Kidney (tissue), 14 donors: ENCODE measurements around the gene DNAH2. TPM values are rescaled to one million over a fixed set of nuclear protein-coding genes. Genes with fewer than 3 reads are reported as not detected.

Experiments used
- DNase-seq, 5 donors: peaks; one replicate each; pipeline ENCODE4 v3.0.0-alpha.2; 2013 to 2020
- FAIRE-seq: peaks from 2 replicates; lab custom pipeline; 2012; peaks lifted over from hg19 to GRCh38; lab: Jason Lieb, UNC
- H3K27ac ChIP-seq, 2 donors: one replicate each; pipeline ENCODE4 v1.7.0; 2013; ENCODE audit warnings: low read depth in 2 of 2, low read length in 2 of 2, inconsistent platforms in 1 of 2
- H3K27me3 ChIP-seq: one replicate; pipeline ENCODE4 v1.7.1; 2013; ENCODE audit warnings: low read length, inconsistent platforms; ENCODE audit not compliant: control insufficient read depth, insufficient read depth
- H3K36me3 ChIP-seq, 3 donors: one replicate each; pipeline versions ENCODE4 v1.7.0 to v1.7.1; 2013; ENCODE audit warnings: low read length in 3 of 3, control low read depth in 1 of 3, inconsistent platforms in 1 of 3; ENCODE audit not compliant: insufficient read depth in 3 of 3, control insufficient read depth in 2 of 3
- H3K4me1 ChIP-seq, 3 donors: one replicate each; pipeline versions ENCODE4 v1.7.0 to v1.7.1; 2013; ENCODE audit warnings: low read length in 3 of 3, inconsistent platforms in 1 of 3, low read depth in 1 of 3; ENCODE audit not compliant: control insufficient read depth in 2 of 3, insufficient read depth in 2 of 3
- H3K4me3 ChIP-seq, 3 donors: one replicate each; pipeline versions ENCODE4 v1.7.0 to v1.8.1; 2013; ENCODE audit warnings: low read length in 3 of 3, control low read depth in 1 of 3, inconsistent platforms in 1 of 3
- H3K9ac ChIP-seq, 3 donors: one replicate each; pipeline versions ENCODE4 v1.7.0 to v1.7.1; 2013; ENCODE audit warnings: low read length in 3 of 3, control low read depth in 1 of 3, inconsistent platforms in 1 of 3
- H3K9me3 ChIP-seq, 3 donors: one replicate each; pipeline versions ENCODE4 v1.7.0 to v1.7.1; 2013; ENCODE audit warnings: low read length in 3 of 3, control low read depth in 1 of 3, inconsistent platforms in 1 of 3; ENCODE audit not compliant: control insufficient read depth in 2 of 3, insufficient read depth in 1 of 3
- intact Hi-C: fragments of 100-400 bp; cut with DNase I; formaldehyde crosslinking; loops from one replicate; pipeline ENCODE4 v1.11.1; 2022
- polyA plus RNA-seq: library from polyadenylated mRNA; stranded (reverse); fragments of 350-450 nt; fragmentation: Illumina TruSeq; extraction: RNeasy Lipid Tissue Mini Kit (QIAGEN cat#74804); gene quantifications from one replicate; pipeline ENCODE4 v1.2.3, GENCODE V29; 2014; ENCODE audit warnings: low read depth, low replicate concordance; ENCODE audit not compliant: insufficient read depth
- total RNA-seq: library from RNA; stranded (reverse); fragmentation: NEBNext Ultra II Directional; extraction: Animal tissue kit (Norgen Biotek cat#: 25700); gene quantifications from one replicate; pipeline ENCODE4 v1.2.1, GENCODE V29; 2021
- TF ChIP-seq, protein P1 (sequence below): IDR thresholded peaks from 3 replicates; pipeline ENCODE4 v1.5.1; 2012; ENCODE audit warnings: mild to moderate bottlenecking, moderate library complexity, borderline replicate concordance; ENCODE audit not compliant: insufficient read depth; ENCODE audit errors: extremely low read depth
- donor health status: control.
- donor health status: control.
- donor health status: control.
- donor health status: control.
- donor health status: control.
- donor health status: DM: yes; HTN: yes; CAD: no.
- donor health status: Normal renal cell carcinoma (clear cell type).

The DNAH2 gene
- total and polyA plus RNA-seq, 2 donors from 2014 or later, result 0.17 to 0.66 TPM

DNA sequence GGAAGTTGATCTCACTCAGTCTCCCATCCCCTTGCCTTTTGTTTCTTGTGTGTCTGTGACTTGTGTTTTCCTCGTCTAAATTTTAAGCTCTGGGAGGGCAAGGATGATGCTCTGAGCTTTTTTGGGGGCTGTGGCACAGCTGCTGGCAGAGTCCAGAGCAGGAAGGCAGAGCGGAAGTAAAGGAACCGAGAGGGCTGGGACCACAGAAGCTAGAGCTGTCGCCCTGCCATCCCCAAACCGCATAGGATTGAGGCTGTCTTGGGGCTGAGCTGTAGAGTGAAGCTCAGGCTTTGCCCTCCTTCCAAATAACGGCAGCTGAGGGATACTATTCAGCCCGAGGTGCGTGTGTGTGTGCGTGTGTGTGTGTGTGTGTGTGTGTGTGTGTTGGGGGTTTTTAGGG, 3.8 kb upstream of the DNAH2 start:
- FAIRE-seq (no peak), DNase-seq (no peak)
- no peaks in the 10 kb centered on the region for H3K9me3 ChIP-seq
- TF ChIP-seq, protein P1, sequence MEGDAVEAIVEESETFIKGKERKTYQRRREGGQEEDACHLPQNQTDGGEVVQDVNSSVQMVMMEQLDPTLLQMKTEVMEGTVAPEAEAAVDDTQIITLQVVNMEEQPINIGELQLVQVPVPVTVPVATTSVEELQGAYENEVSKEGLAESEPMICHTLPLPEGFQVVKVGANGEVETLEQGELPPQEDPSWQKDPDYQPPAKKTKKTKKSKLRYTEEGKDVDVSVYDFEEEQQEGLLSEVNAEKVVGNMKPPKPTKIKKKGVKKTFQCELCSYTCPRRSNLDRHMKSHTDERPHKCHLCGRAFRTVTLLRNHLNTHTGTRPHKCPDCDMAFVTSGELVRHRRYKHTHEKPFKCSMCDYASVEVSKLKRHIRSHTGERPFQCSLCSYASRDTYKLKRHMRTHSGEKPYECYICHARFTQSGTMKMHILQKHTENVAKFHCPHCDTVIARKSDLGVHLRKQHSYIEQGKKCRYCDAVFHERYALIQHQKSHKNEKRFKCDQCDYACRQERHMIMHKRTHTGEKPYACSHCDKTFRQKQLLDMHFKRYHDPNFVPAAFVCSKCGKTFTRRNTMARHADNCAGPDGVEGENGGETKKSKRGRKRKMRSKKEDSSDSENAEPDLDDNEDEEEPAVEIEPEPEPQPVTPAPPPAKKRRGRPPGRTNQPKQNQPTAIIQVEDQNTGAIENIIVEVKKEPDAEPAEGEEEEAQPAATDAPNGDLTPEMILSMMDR, result no peak
- no peaks in the 10 kb centered on the region for H3K27me3 ChIP-seq
- H3K9ac ChIP-seq, result no peak overlapping the region
- H3K27ac ChIP-seq, result no peak overlapping the region
- peaks cover 0 to 6% (median 0%) of the 10 kb centered on the region in 3 donors for H3K4me1 ChIP-seq
- no peak overlapping the region for H3K4me3 ChIP-seq
- H3K36me3 ChIP-seq, result no peaks in the 10 kb centered on the region
- intact Hi-C loops, result no loop called here

- H3K27me3 ChIP-seq, result no peaks in the 10 kb centered on the region
- FAIRE-seq (no peak), DNase-seq (peak in 1 of 5 donors; percentile 37)
- H3K9ac ChIP-seq, result no peak overlapping the region
- H3K4me1 ChIP-seq, result peaks cover 0 to 6% (median 0%) of the 10 kb centered on the region in 3 donors
- H3K27ac ChIP-seq, result no peak overlapping the region
- no peaks in the 10 kb centered on the region for H3K36me3 ChIP-seq
- TF ChIP-seq, protein P1, result no peak
- intact Hi-C loops, result no loop called here
- H3K9me3 ChIP-seq, result no peaks in the 10 kb centered on the region
- no peak overlapping the region for H3K4me3 ChIP-seq
Observed at GRCh38 chr17:7714721-7715594, 2.6 kb upstream of the DNAH2 start.

DNA sequence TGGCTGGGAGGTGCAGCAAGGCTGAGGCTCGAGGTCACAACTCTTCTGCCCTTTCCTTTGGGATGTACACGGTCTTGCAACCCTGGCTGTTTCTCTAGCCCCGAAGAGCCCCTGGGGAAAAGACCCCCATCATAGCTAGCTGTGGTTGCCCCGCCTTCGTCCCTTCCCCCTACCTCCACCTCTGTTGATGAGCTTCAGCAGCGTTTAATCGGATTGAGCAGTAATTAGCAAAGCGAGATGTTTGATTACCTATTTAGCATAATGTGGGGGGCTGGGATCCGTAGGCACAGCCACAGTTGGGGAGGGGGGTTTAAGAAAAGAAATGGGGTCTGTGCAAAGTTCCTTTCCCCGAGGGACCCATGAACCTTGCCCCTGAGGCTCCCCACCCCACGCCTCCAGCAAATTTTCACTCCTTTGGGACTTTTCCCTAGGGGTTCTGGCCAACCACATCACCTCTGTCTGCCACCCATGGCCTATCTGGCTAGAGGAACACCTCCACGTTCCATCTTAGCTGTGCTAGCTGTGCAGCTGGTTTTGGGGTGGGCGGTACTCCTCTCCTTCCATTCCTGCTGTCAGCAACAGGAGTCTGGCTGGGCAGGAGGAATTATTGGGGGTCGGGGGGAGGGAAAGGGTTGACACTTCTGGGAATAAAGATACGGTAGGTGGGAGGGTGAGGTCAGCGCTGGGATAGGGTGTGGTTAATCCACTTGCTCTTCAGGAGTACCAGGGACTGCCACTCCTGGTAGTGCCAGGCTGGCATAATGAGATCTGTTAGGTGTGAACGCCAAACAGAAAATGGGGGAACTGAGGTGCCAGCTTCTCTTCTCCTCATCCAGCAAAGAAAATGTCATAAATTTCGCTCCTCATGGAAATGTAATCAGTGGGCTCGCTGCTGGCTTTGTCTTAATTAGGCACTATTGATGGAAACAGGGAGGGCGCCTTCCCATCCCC, 1.3 kb upstream of the DNAH2 start:
- TF ChIP-seq, protein P1, result no peak
- H3K27me3 ChIP-seq, result no peaks in the 10 kb centered on the region
- peak in 2 of 5 donors; percentile 30 to 33 for DNase-seq
- no peak overlapping the region for H3K27ac ChIP-seq
- H3K9me3 ChIP-seq, result no peaks in the 10 kb centered on the region
- H3K4me1 ChIP-seq, result peaks cover 0 to 6% (median 0%) of the 10 kb centered on the region in 3 donors
- no peaks in the 10 kb centered on the region for H3K36me3 ChIP-seq
- peak overlapping the region in 2 of 3 donors; percentile 30 to 77 for H3K9ac ChIP-seq
- no peak for FAIRE-seq
- H3K4me3 ChIP-seq, result peak overlapping the region; percentile 41 to 64 (median 51)
- intact Hi-C loops, result no loop called here
